ENCODE measurements around the gene PROM2.
"Not testable (repeated sequence)": the region's sequence is repeated elsewhere in the genome, so short reads cannot be mapped to it uniquely, and the experiment has no call there.

The PROM2 gene

GRCh38 chr2:95269036-95269680, 5.1 kb upstream of the PROM2 start:
- TF ChIP-seq ZFX (IDR thresholded peaks at IDR 0.05; ENCODE audit: borderline replicate concordance): no peak
- H3K27ac ChIP-seq: no peak overlapping the region

GRCh38 chr2:95269745-95270144, 4.5 kb upstream of the PROM2 start:
- H3K27ac ChIP-seq: not testable (repeated sequence)

GRCh38 chr2:95270541-95271081, 3.6 kb upstream of the PROM2 start:
- TF ChIP-seq ZFX (IDR thresholded peaks at IDR 0.05; ENCODE audit: borderline replicate concordance) (no peak), CTCF (IDR thresholded peaks at IDR 0.05) (no peak)

GRCh38 chr2:95271381-95271971, 2.8 kb upstream of the PROM2 start:
- no peak overlapping the region for H3K27ac ChIP-seq
- TF ChIP-seq CTCF (IDR thresholded peaks at IDR 0.05): no peak
- no peak for TF ChIP-seq ZFX (IDR thresholded peaks at IDR 0.05; ENCODE audit: borderline replicate concordance)

More at GRCh38 chr2:95270541-95271081, 3.6 kb upstream of the PROM2 start:
- no peak overlapping the region for H3K27ac ChIP-seq

- TF ChIP-seq CTCF (IDR thresholded peaks at IDR 0.05) (no peak), ZFX (IDR thresholded peaks at IDR 0.05; ENCODE audit: borderline replicate concordance) (no peak)
- H3K27ac ChIP-seq: no peak overlapping the region
Measured at GRCh38 chr2:95272299-95272751, 1.9 kb upstream of the PROM2 start.

GRCh38 chr2:95272781-95273180, 1.5 kb upstream of the PROM2 start:
- TF ChIP-seq CTCF (IDR thresholded peaks at IDR 0.05) (no peak), ZFX (IDR thresholded peaks at IDR 0.05; ENCODE audit: borderline replicate concordance) (no peak)
- no peak overlapping the region for H3K27ac ChIP-seq

GRCh38 chr2:95273566-95274290, 521 bp upstream of the PROM2 start:
- TF ChIP-seq ZFX (IDR thresholded peaks at IDR 0.05; ENCODE audit: borderline replicate concordance) (no peak), CTCF (IDR thresholded peaks at IDR 0.05) (no peak; the same call in 1 of the 2 replicates)
- peak overlapping the region; percentile 92 for H3K27ac ChIP-seq

- peak overlapping the region; percentile 92 for H3K27ac ChIP-seq
- TF ChIP-seq ZFX (IDR thresholded peaks at IDR 0.05; ENCODE audit: borderline replicate concordance) (no peak), CTCF (IDR thresholded peaks at IDR 0.05) (no peak)
Measured at GRCh38 chr2:95275151-95275515, 884 bp downstream of the PROM2 start.

Data from 22Rv1 (cell line).